Measurements from ENCODE around the gene CAMK2G.

Gene CAMK2G

DNA sequence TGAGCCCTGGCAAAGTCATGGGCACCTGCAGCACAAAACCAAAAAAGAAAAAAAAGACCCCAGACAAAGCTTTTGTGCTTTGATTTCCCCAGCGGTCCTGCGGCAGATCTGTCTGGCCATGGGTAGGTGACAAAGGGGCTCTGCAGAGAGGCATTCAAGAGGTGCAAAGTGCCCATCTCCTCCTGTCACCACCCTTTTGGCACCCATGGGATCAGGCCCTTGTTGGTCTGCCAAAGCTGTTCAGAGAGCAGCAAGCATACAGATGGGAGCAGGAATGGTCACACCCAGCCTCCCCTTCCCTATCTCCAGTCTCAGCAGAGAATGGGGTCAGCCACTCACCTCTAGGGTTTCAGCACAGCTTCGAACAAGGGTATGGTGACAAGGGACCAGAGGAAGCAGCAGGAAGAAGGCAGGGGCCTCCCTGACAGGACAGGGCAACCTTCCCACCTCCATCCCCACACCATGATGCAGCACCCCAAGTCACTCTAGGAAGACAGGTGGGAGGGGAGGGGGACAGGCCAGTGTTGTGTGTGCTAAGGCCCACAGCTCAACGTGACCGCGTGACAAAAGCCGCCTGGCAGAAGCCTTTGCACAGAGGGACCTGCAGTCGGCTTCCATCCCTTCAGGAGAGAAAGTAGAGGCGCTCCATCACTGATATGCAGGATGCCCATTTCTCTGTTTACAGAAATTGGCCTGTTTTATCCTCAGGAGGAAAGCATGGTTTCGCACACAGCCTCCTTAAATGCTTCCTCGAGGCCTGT, 6.3 kb downstream of the CAMK2G start:
- TF ChIP-seq TAF1 (IDR thresholded peaks at IDR 0.05; ENCODE audit: borderline replicate concordance, insufficient read depth, low read length) (no peak), REST (IDR thresholded peaks at IDR 0.05; ENCODE audit: insufficient read depth in 1 of 2, low read depth in 2 of 2, low read length in 2 of 2) (no peak)

- no peak for TF ChIP-seq FOXP2 (optimal IDR thresholded peaks at IDR 0.05; ENCODE audit: borderline replicate concordance, extremely low read depth, extremely low read length, insufficient read depth)
- no peak for TF ChIP-seq SIN3A (IDR thresholded peaks at IDR 0.05; ENCODE audit: borderline replicate concordance, insufficient read depth, low read length)
- no peak for TF ChIP-seq TAF1 (IDR thresholded peaks at IDR 0.05; ENCODE audit: borderline replicate concordance, insufficient read depth, low read length)
- no peak for TF ChIP-seq REST (IDR thresholded peaks at IDR 0.05; ENCODE audit: insufficient read depth in 1 of 2, low read depth in 2 of 2, low read length in 2 of 2)
- no peak for TF ChIP-seq POLR2AphosphoS5 (IDR thresholded peaks at IDR 0.05; ENCODE audit: low read depth, low read length)
These were observed 7.1 kb downstream of the CAMK2G start for GRCh38 chr10:73867126-73867807.

GRCh38 chr10:73866621-73867020, 7.7 kb downstream of the CAMK2G start:
- TF ChIP-seq REST (IDR thresholded peaks at IDR 0.05; ENCODE audit: insufficient read depth in 1 of 2, low read depth in 2 of 2, low read length in 2 of 2) (no peak), TAF1 (IDR thresholded peaks at IDR 0.05; ENCODE audit: borderline replicate concordance, insufficient read depth, low read length) (no peak), SIN3A (IDR thresholded peaks at IDR 0.05; ENCODE audit: borderline replicate concordance, insufficient read depth, low read length) (no peak), POLR2AphosphoS5 (IDR thresholded peaks at IDR 0.05; ENCODE audit: low read depth, low read length) (no peak), FOXP2 (optimal IDR thresholded peaks at IDR 0.05; ENCODE audit: borderline replicate concordance, extremely low read depth, extremely low read length, insufficient read depth) (no peak)

- TF ChIP-seq SIN3A (IDR thresholded peaks at IDR 0.05; ENCODE audit: borderline replicate concordance, insufficient read depth, low read length) (no peak), TAF1 (IDR thresholded peaks at IDR 0.05; ENCODE audit: borderline replicate concordance, insufficient read depth, low read length) (no peak), FOXP2 (optimal IDR thresholded peaks at IDR 0.05; ENCODE audit: borderline replicate concordance, extremely low read depth, extremely low read length, insufficient read depth) (no peak), REST (IDR thresholded peaks at IDR 0.05; ENCODE audit: insufficient read depth in 1 of 2, low read depth in 2 of 2, low read length in 2 of 2) (no peak), POLR2AphosphoS5 (IDR thresholded peaks at IDR 0.05; ENCODE audit: low read depth, low read length) (no peak)
These were observed 8.6 kb downstream of the CAMK2G start for GRCh38 chr10:73865459-73866442.
